Hepatocyte (in vitro differentiated cells): ENCODE results near the gene ABLIM1. TPM values are rescaled to one million over a fixed set of nuclear protein-coding genes. Genes with fewer than 3 reads are reported as not detected.

ENCODE experiments used
- polyA plus RNA-seq: library from polyadenylated mRNA; unstranded; fragments of >200 nt; fragmentation: Nextera tagmentation; extraction: Ambion mirVana; gene quantifications from 2 replicates; pipeline ENCODE4 v1.2.1, GENCODE V29; 2016
- small RNA-seq: library from RNA; depleted of rRNA; stranded (forward); fragments of <200 nt; gene quantifications from one replicate; pipeline ENCODE3, GENCODE V24; 2014
- total RNA-seq: library from RNA; depleted of rRNA; stranded (reverse); fragments of >200 nt; gene quantifications from 2 replicates; pipeline ENCODE4 v1.2.3, GENCODE V29; 2014

The ABLIM1 gene
- total and polyA plus RNA-seq, 2 experiments from 2014 or later, result 20.8 to 31.6 TPM

Small RNA genes lying within 50 kb of the gene (small RNA-seq; reads per million reads assigned to genes)
- gene RN7SL384P, result not detected

Other genes with a start within 250 kb of the ABLIM1 start
- 23.8 and 24.6 TPM in 2 replicates for gene FHIP2A, start 163.5 kb upstream of the ABLIM1 start, total RNA-seq
- 9.5 and 18.0 TPM in 2 replicates for gene FHIP2A, start 163.5 kb upstream of the ABLIM1 start, polyA plus RNA-seq